H1 (cell line): ENCODE measurements around the gene RGS13. TPM values are rescaled to one million over a fixed set of nuclear protein-coding genes. Genes with fewer than 3 reads are reported as not detected.

ENCODE experiments used
- CEBPB ChIP-seq: IDR thresholded peaks from 2 replicates; pipeline ENCODE4 v1.6.1; 2012; ENCODE audit warnings: low read depth, low read length
- JUN ChIP-seq: IDR thresholded peaks from 2 replicates; pipeline ENCODE4 v1.6.1; 2011; ENCODE audit warnings: low read depth, mild to moderate bottlenecking, improper control_type of control experiment, low read length
- SP4 ChIP-seq: IDR thresholded peaks from 2 replicates; pipeline ENCODE4 v1.6.1; 2012; ENCODE audit warnings: low read length, inconsistent platforms
- polyA plus RNA-seq, 7 experiments: library from polyadenylated mRNA; depleted of rRNA in 3 of 7; stranded (reverse) in 5 of 7; unstranded in 2 of 7; fragments of >200 nt in 5 of 7; fragments of 200-250 nt in 2 of 7; gene quantifications; 1 replicate in 5 of 7; 2 replicates in 1 of 7; 4 replicates in 1 of 7; pipeline versions ENCODE4 v1.2.1 to v1.2.3, GENCODE V29; 2011 to 2013; ENCODE audit warnings: missing spikeins in 2 of 7, mixed read lengths in 2 of 7
- total RNA-seq: library from RNA; stranded (reverse); fragmentation: NEBNext Ultra II Directional; extraction: Animal tissue kit (Norgen Biotek cat#: 25700); gene quantifications from 2 replicates; pipeline ENCODE4 v1.2.1, GENCODE V29; 2021

RGS13 gene
- total and polyA plus RNA-seq, 2 of the 8 experiments (the other 6 are each of a cell fraction or from before 2014, with no cell fraction given): not detected

- no peak for TF ChIP-seq JUN
- TF ChIP-seq CEBPB: no peak
- TF ChIP-seq SP4: no peak
Observed at GRCh38 chr1:192652159-192652558, 16.2 kb downstream of the RGS13 start (continued).
